Smooth muscle cell (in vitro differentiated cells): ENCODE measurements around the gene PPP1R9A. TPM values are rescaled to one million over a fixed set of nuclear protein-coding genes. Genes with fewer than 3 reads are reported as not detected.

Source experiments
- DNase-seq: peaks from one replicate; lab custom pipeline; 2025; ENCODE audit not compliant: unreplicated experiment; lab: John Stamatoyannopoulos, UW
- H2AFZ ChIP-seq: fragments of 200-600 bp; sonication (generic); 2 replicates; pipeline ENCODE4 v1.6.0; 2016; ENCODE audit warnings: antibody characterized with exemption, low read depth, mild to moderate bottlenecking
- H3F3A ChIP-seq: fragments of 200-600 bp; sonication (generic); 2 replicates; pipeline ENCODE4 v1.6.0; 2017; ENCODE audit warnings: antibody characterized with exemption, low read depth
- H3K27ac ChIP-seq: fragments of 200-600 bp; sonication (generic); 2 replicates; pipeline ENCODE4 v1.5.1; 2016; ENCODE audit warnings: low read depth, mild to moderate bottlenecking
- H3K27me3 ChIP-seq: fragments of 200-600 bp; sonication (generic); 2 replicates; pipeline ENCODE4 v1.6.1; 2016; ENCODE audit warnings: low read depth, mild to moderate bottlenecking
- H3K36me3 ChIP-seq: fragments of 200-600 bp; sonication (generic); 2 replicates; pipeline ENCODE4 v1.5.1; 2016; ENCODE audit warnings: low read depth
- H3K4me1 ChIP-seq: fragments of 200-600 bp; sonication (generic); 2 replicates; pipeline ENCODE4 v1.5.1; 2016; ENCODE audit warnings: low read depth
- H3K4me2 ChIP-seq: fragments of 200-600 bp; sonication (generic); 2 replicates; pipeline ENCODE4 v1.6.0; 2016; ENCODE audit warnings: mild to moderate bottlenecking
- H3K4me3 ChIP-seq: fragments of 200-600 bp; sonication (generic); 2 replicates; pipeline ENCODE4 v1.5.1; 2016; ENCODE audit warnings: mild to moderate bottlenecking
- H3K79me2 ChIP-seq: fragments of 200-600 bp; sonication (generic); 2 replicates; pipeline ENCODE4 v1.6.0; 2016; ENCODE audit warnings: low read depth, mild to moderate bottlenecking
- H3K9ac ChIP-seq: fragments of 200-600 bp; sonication (generic); 2 replicates; pipeline ENCODE4 v1.6.0; 2016; ENCODE audit warnings: low read depth
- H3K9me3 ChIP-seq: fragments of 200-600 bp; sonication (generic); replicated peaks from 2 replicates; pipeline ENCODE4 v1.5.1; 2016; ENCODE audit warnings: low read depth
- H4K20me1 ChIP-seq: fragments of 200-600 bp; sonication (generic); 2 replicates; pipeline ENCODE4 v1.6.0; 2016; ENCODE audit warnings: low read depth
- CTCF ChIP-seq: fragments of 200-600 bp; sonication (generic); IDR thresholded peaks from 2 replicates; pipeline ENCODE4 v1.5.1; 2017; ENCODE audit warnings: borderline replicate concordance, mild to moderate bottlenecking, antibody characterized with exemption; ENCODE audit not compliant: insufficient read depth, poor library complexity, severe bottlenecking
- WGBS: methylation state at CpG from one replicate; pipeline ENCODE4 v1.1.7; 2016; ENCODE audit warnings: low lambda C conversion rate; 5-methylcytosine and 5-hydroxymethylcytosine counted together
- polyA plus RNA-seq: library from polyadenylated mRNA; unstranded; fragments of >200 nt; fragmentation: Nextera tagmentation; extraction: Ambion mirVana; gene quantifications from 2 replicates; pipeline ENCODE4 v1.2.1, GENCODE V29; 2016
- total RNA-seq: library from RNA; depleted of rRNA; stranded (reverse); fragments of >200 nt; gene quantifications from 2 replicates; pipeline ENCODE4 v1.2.3, GENCODE V29; 2014

PPP1R9A gene
- total and polyA plus RNA-seq, 2 experiments from 2014 or later = 0.22 to 1.6 TPM

GRCh38 chr7:95205665-95206225 lies 298.4 kb downstream of the PPP1R9A start:
- no peak overlapping the region for H3K27ac ChIP-seq
- H2AFZ ChIP-seq = no peak overlapping the region
- H3K4me3 ChIP-seq = no peak overlapping the region
- peaks cover 6% of the 10 kb centered on the region for H3K4me1 ChIP-seq
- no peak for DNase-seq
- H3K4me2 ChIP-seq = peak overlapping the region; percentile 33
- H3K79me2 ChIP-seq = no peaks in the 10 kb centered on the region
- no peaks in the 10 kb centered on the region for H3K36me3 ChIP-seq
- no peaks in the 10 kb centered on the region for H3K9me3 ChIP-seq
- H3K27me3 ChIP-seq = no peaks in the 10 kb centered on the region
- H3K9ac ChIP-seq = no peak overlapping the region
- no peak for TF ChIP-seq CTCF
- no peaks in the 10 kb centered on the region for H3F3A ChIP-seq
- WGBS = 7% methylated on average over 1 of the region's 1 CpG
- no peaks in the 10 kb centered on the region for H4K20me1 ChIP-seq

DNA sequence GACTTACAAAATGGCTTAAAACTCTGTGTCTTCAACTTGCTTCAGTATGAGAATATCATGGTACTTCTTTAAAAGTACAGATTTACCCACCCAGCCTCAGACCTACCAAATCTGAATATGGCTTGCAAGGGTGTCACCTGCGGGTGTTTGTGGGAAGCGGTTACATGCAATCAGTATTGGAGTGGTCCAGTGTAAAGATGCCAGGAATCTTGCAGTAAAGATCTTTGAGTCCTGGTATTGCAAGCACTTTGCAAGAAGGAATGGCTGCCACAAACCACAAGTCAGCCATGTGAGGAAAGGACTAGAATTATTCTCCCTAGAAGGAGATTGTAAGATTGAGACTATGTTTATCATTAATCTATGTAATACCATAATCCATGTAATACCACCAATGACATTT lies 301.9 kb downstream of the PPP1R9A start:
- H3K9me3 ChIP-seq = no peaks in the 10 kb centered on the region
- no peaks in the 10 kb centered on the region for H3K27me3 ChIP-seq
- no peaks in the 10 kb centered on the region for H4K20me1 ChIP-seq
- H3K9ac ChIP-seq = no peak overlapping the region
- no peak for TF ChIP-seq CTCF
- 82% methylated on average over 2 of the region's 2 CpGs for WGBS
- H3K79me2 ChIP-seq = no peaks in the 10 kb centered on the region
- no peak overlapping the region for H3K27ac ChIP-seq
- no peak overlapping the region for H3K4me3 ChIP-seq
- no peaks in the 10 kb centered on the region for H3K36me3 ChIP-seq
- H3K4me2 ChIP-seq = no peak overlapping the region
- no peak for DNase-seq
- peaks cover 6% of the 10 kb centered on the region for H3K4me1 ChIP-seq
- no peaks in the 10 kb centered on the region for H3F3A ChIP-seq
- no peak overlapping the region for H2AFZ ChIP-seq

- Histone ChIP-seq H3K4me1 (peaks cover 6% of the 10 kb centered on the region), H3K4me2 (no peak overlapping the region), H3K36me3 (no peaks in the 10 kb centered on the region), H3K27ac (no peak overlapping the region), H3K79me2 (no peaks in the 10 kb centered on the region), H3K27me3 (no peaks in the 10 kb centered on the region), H3K4me3 (no peak overlapping the region), H4K20me1 (no peaks in the 10 kb centered on the region), H3F3A (no peaks in the 10 kb centered on the region), H3K9ac (no peak overlapping the region), H2AFZ (no peak overlapping the region), H3K9me3 (no peaks in the 10 kb centered on the region)
- 85% methylated on average over 2 of the region's 2 CpGs for WGBS
- TF ChIP-seq CTCF = no peak
- no peak for DNase-seq
Observed at GRCh38 chr7:95209788-95210187, 302.4 kb downstream of the PPP1R9A start.

DNA sequence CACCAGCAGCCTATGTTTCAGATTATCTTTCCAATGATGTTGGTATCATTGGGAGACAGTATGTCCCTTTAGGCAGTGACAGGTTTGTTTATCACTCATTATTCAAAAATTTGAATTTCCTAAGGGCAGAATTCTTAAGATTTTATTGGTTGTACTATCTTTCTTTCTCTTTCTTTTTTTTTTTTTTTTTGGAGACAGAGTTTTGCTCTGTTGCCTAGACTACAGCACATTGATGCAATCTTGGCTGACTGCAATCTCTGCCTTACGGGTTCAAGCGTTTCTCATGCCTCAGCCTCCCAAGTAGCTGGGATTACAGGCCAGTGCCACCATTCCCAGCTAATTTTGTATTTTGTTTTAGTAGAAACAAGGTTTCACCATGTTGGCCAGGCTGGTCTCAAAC lies 305.8 kb downstream of the PPP1R9A start:
- WGBS = 94% methylated on average over 2 of the region's 2 CpGs
- no peaks in the 10 kb centered on the region for H3K79me2 ChIP-seq
- no peaks in the 10 kb centered on the region for H3K9me3 ChIP-seq
- no peaks in the 10 kb centered on the region for H4K20me1 ChIP-seq
- H3F3A ChIP-seq = no peaks in the 10 kb centered on the region
- H2AFZ ChIP-seq = no peak overlapping the region
- TF ChIP-seq CTCF = no peak
- H3K4me2 ChIP-seq = no peak overlapping the region
- no peaks in the 10 kb centered on the region for H3K36me3 ChIP-seq
- no peaks in the 10 kb centered on the region for H3K4me1 ChIP-seq
- H3K27ac ChIP-seq = no peak overlapping the region
- H3K27me3 ChIP-seq = no peaks in the 10 kb centered on the region
- H3K4me3 ChIP-seq = no peak overlapping the region
- no peak for DNase-seq
- H3K9ac ChIP-seq = no peak overlapping the region
